OCI-LY7 (cell line): ENCODE measurements around the gene MAP2K1. TPM values are rescaled to one million over a fixed set of nuclear protein-coding genes. Genes with fewer than 3 reads are reported as not detected.
A peak's percentile ranks its signal among the peaks of the same experiment; 100 is the strongest.

Experiments used
- BruUV-seq: library from RNA; stranded (reverse); fragments of 400-500 nt; replicated peaks from 2 replicates; lab custom pipeline; 2021; lab: Mats Ljungman, UMichigan
- CTCF ChIA-PET: fragments of 300-600 bp; sonication (Branson Sonifier 250); formaldehyde crosslinking; loops from one replicate; lab custom pipeline; 2022; ENCODE audit warnings: antibody characterized with exemption; ENCODE audit not compliant: unreplicated experiment; lab: Charles Lee
- POLR2A ChIA-PET: fragments of 300-600 bp; sonication (Branson Sonifier 250); formaldehyde crosslinking; loops from one replicate; lab custom pipeline; 2022; ENCODE audit warnings: antibody characterized with exemption; lab: Charles Lee
- DNase-seq: peaks from one replicate; pipeline ENCODE4 v3.0.0-alpha.2; 2015; ENCODE audit warnings: low spot score
- H2AFZ ChIP-seq: fragments of 200-600 bp; sonication (generic), shearing (Covaris generic); 2 replicates; pipeline ENCODE4 v1.6.1; 2014; ENCODE audit warnings: mild to moderate bottlenecking, antibody characterized with exemption, low read length, moderate library complexity
- H3K27ac ChIP-seq: fragments of 200-600 bp; sonication (generic); 2 replicates; pipeline ENCODE4 v1.5.1; 2014; ENCODE audit warnings: mixed run types, low read depth, mild to moderate bottlenecking, moderate library complexity, low read length, inconsistent platforms; ENCODE audit not compliant: poor library complexity, severe bottlenecking
- H3K36me3 ChIP-seq: fragments of 200-600 bp; sonication (generic); 2 replicates; pipeline ENCODE4 v1.6.1; 2014; ENCODE audit warnings: mild to moderate bottlenecking, antibody characterized with exemption, low read length, moderate library complexity, mixed read lengths; ENCODE audit not compliant: insufficient read depth
- H3K4me1 ChIP-seq: fragments of 200-600 bp; sonication (generic); 2 replicates; pipeline ENCODE4 v1.5.1; 2014; ENCODE audit warnings: mild to moderate bottlenecking, low read length; ENCODE audit not compliant: insufficient read depth, poor library complexity, severe bottlenecking
- H3K4me2 ChIP-seq: fragments of 200-600 bp; sonication (generic); 2 replicates; pipeline ENCODE4 v1.6.1; 2014; ENCODE audit warnings: mild to moderate bottlenecking, low read length
- H3K4me3 ChIP-seq: fragments of 200-600 bp; sonication (generic); 2 replicates; pipeline ENCODE4 v1.5.1; 2014; ENCODE audit warnings: mild to moderate bottlenecking, low read depth, low read length; ENCODE audit not compliant: poor library complexity, severe bottlenecking
- H3K79me2 ChIP-seq: fragments of 200-600 bp; sonication (generic); 2 replicates; pipeline ENCODE4 v1.6.1; 2016; ENCODE audit warnings: low read depth, mild to moderate bottlenecking, low read length, moderate library complexity, mixed read lengths; ENCODE audit not compliant: insufficient read depth
- H3K9me2 ChIP-seq: fragments of 200-600 bp; sonication (generic); 2 replicates; pipeline ENCODE4 v1.6.1; 2016; ENCODE audit warnings: mild to moderate bottlenecking, low read length, mixed read lengths; ENCODE audit not compliant: insufficient read depth
- H3K9me3 ChIP-seq: fragments of 200-600 bp; sonication (generic); 2 replicates; pipeline ENCODE4 v1.6.1; 2014; ENCODE audit warnings: mild to moderate bottlenecking, mixed run types, low read length, mixed read lengths
- H4K20me1 ChIP-seq: fragments of 200-600 bp; sonication (generic); 2 replicates; pipeline ENCODE4 v1.6.1; 2014; ENCODE audit warnings: mild to moderate bottlenecking, antibody characterized with exemption, low read length, moderate library complexity, mixed read lengths; ENCODE audit not compliant: insufficient read depth
- CTCF ChIP-seq: fragments of 200-600 bp; sonication (generic); conservative IDR thresholded peaks from 2 replicates; pipeline ENCODE4 v1.5.1; 2014; ENCODE audit warnings: mild to moderate bottlenecking, antibody characterized with exemption, low read length, moderate library complexity, mixed read lengths
- EZH2phosphoT487 ChIP-seq: fragments of 200-600 bp; sonication (generic); IDR thresholded peaks from 2 replicates; pipeline ENCODE4 v1.6.1; 2018; ENCODE audit warnings: low read depth, borderline replicate concordance, mild to moderate bottlenecking, mixed run types, antibody characterized with exemption, low read length, moderate library complexity, mixed read lengths
- intact Hi-C: fragments of 100-400 bp; cut with micrococcal nuclease; formaldehyde crosslinking; loops from one replicate; pipeline ENCODE4 v1.10.0; 2022; ENCODE audit not compliant: unreplicated experiment
- total RNA-seq, 2 experiments: library from RNA; depleted of rRNA in 1 of 2; stranded (reverse); fragments of >200 nt in 1 of 2; shearing (Covaris generic) in 1 of 2; gene quantifications; 2 replicates each; pipeline ENCODE4 v1.2.3, GENCODE V29; 2014 to 2022

Gene MAP2K1
- total RNA-seq, 2 experiments from 2014 or later: 37.2 to 95.8 TPM

- CTCF ChIA-PET: no interaction called here
- H3K4me2 ChIP-seq: peak overlapping the region; percentile 66; the same call in 1 of the 2 replicates
- H3K4me3 ChIP-seq: no peak overlapping the region
- intact Hi-C loops: no loop called here
- POLR2A ChIA-PET: interaction anchor here (0.8 to 2.8 kb wide), 5 partner anchors 12 to 79 kb away, joined by 3 to 18 read pairs (median 3); no protein-coding TSS in a partner anchor
- peaks cover 63% of the 10 kb centered on the region for H4K20me1 ChIP-seq
- no TSS peak for BruUV-seq
- peaks cover 26% of the 10 kb centered on the region for H3K36me3 ChIP-seq
- no peak for DNase-seq
- peaks cover 99% of the 10 kb centered on the region for H3K79me2 ChIP-seq
- no peak overlapping the region for H2AFZ ChIP-seq
- no peaks in the 10 kb centered on the region for H3K9me2 ChIP-seq
- H3K27ac ChIP-seq: no peak overlapping the region
- peaks cover 51% of the 10 kb centered on the region for H3K4me1 ChIP-seq
- H3K9me3 ChIP-seq: no peaks in the 10 kb centered on the region
- TF ChIP-seq EZH2phosphoT487 (no peak), CTCF (no peak)
Observed at GRCh38 chr15:66402761-66403284, 16.1 kb downstream of the MAP2K1 start.

GRCh38 chr15:66403323-66403722, 16.6 kb downstream of the MAP2K1 start:
- no TSS peak for BruUV-seq

More at GRCh38 chr15:66403323-66403722, 16.6 kb downstream of the MAP2K1 start:
- H4K20me1 ChIP-seq: peaks cover 68% of the 10 kb centered on the region
- DNase-seq: no peak
- no peak overlapping the region for H3K4me3 ChIP-seq
- H3K36me3 ChIP-seq: peaks cover 23% of the 10 kb centered on the region
- peak overlapping the region; percentile 27; the same call in 1 of the 2 replicates for H3K4me2 ChIP-seq
- no peaks in the 10 kb centered on the region for H3K9me3 ChIP-seq
- ChIA-PET CTCF (no interaction called here), POLR2A (interaction anchor here (0.7 to 2.8 kb wide), 5 partner anchors 11 to 698 kb away, joined by 3 to 18 read pairs (median 3); no protein-coding TSS in a partner anchor)
- TF ChIP-seq CTCF (no peak), EZH2phosphoT487 (no peak)
- no peak overlapping the region for H3K27ac ChIP-seq
- H3K9me2 ChIP-seq: no peaks in the 10 kb centered on the region
- no peak overlapping the region for H2AFZ ChIP-seq
- peaks cover 99% of the 10 kb centered on the region for H3K79me2 ChIP-seq
- intact Hi-C loops: no loop called here
- H3K4me1 ChIP-seq: peaks cover 51% of the 10 kb centered on the region
